GM19455 (cell line): ENCODE results near the gene FKBP5.
"Not testable (repeated sequence)": the region's sequence is repeated elsewhere in the genome, so short reads cannot be mapped to it uniquely, and the experiment has no call there.

ENCODE experiments used
- ATAC-seq: cut with Tn5 transposase; IDR thresholded peaks from one replicate; pipeline ENCODE4 v1.9.1; 2021; ENCODE audit not compliant: unreplicated experiment

Gene FKBP5

GRCh38 chr6:35622283-35622682 lies 66.4 kb downstream of the FKBP5 start:
- ATAC-seq = no peak

- no peak for ATAC-seq
Measured at GRCh38 chr6:35620706-35621105, 68.0 kb downstream of the FKBP5 start.

DNA sequence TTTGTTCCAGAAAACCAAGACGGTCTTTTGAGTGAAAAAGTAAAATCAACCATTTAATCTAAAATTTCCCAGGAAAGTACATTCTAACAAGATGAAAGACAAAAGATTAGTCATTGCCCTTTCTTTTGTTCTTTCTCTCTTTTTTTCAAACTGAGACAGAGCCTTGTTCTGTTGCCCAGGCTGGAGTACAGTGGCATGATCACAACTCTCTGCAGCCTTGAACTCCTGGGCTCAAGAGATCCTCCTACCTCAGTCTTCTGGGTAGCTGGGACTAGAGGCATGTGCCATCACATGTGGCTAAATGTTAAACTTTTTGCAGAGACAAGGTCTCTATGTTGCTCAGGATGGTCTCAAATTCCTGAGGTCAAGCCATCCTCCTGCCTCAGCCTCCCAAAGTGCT lies 75.0 kb downstream of the FKBP5 start:
- no peak for ATAC-seq

DNA sequence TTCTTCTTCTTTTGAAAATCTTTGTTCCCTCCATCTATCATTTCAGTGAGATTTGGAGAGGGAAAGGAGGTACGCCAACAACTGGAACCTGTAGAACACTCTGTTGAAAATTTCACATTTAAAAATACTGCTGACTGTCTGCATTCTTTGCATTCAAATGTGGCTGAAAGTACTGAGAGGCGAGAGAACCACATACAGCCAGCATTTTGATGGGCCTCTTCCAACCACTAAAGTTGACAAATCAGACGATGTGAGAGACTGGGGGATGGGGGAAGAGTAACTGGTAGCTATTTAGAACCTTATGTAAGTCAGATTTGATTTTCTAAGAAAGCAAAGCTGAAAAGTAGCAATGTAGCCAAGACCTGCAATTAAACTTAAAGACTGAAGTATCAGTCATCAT lies 77.5 kb downstream of the FKBP5 start:
- no peak for ATAC-seq

DNA sequence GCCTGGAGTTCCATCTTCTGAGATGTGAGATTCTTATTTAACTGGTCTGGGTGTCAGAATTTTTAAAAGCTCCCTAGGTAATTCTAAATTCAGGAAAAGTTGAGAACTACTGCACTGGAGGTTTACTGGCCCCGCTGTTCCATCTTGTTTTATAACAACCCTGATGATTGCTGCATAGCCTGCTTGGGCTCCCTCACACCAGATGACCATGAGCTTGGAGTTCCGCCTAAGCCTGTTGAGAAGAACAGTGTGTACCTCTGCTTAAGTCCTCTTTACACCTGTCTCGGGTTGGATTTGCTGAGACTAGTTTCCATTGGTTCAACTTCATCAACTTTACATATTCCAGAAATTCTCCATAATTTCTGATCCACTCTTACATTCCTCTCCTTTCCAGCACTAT lies 77.9 kb downstream of the FKBP5 start:
- no peak for ATAC-seq

- ATAC-seq = no peak
Measured at GRCh38 chr6:35609588-35609987, 79.1 kb downstream of the FKBP5 start.

- ATAC-seq = no peak
Measured at GRCh38 chr6:35607517-35608233, 81.0 kb downstream of the FKBP5 start.

- no peak for ATAC-seq
Measured at GRCh38 chr6:35605600-35605999, 83.1 kb downstream of the FKBP5 start.

- no peak for ATAC-seq
Measured at GRCh38 chr6:35603326-35604202, 85.2 kb downstream of the FKBP5 start.

DNA sequence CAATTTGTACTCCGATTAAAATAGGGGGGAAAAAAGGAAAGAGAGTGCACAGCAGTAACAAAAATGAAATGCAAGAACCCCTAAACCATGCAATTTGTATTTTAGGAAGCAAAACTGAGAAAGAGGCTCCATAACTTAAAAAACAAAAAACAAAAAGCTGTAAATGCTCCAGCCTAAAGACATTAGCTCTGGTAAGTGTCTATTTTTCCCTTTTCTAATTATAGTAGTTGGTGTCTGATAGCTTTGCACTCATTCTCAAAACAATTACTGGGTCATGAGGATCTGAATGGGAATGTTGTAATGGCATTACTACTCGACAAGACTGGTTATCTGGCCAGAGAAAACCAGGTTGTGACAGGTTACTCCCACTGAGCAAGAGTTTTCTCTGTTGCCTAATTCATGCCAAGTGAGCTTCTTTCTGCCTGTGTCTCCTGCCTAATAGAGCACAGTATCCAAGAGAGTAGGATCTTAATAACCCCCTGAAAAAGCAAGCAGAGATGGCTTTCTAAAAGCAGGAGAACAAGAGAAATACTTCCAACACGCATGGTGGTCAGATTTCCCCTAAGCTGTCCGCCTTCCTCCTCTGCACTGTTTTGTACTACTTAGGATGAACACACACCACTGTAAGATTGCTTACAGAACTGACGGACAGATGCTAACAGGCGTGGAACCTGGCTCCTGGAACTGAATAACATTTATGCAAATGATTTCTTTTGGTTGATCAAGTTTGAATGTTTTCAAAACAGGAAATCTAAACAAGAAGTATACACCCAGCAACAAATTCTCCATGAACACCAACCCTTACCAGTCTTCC lies 86.4 kb downstream of the FKBP5 start:
- no peak for ATAC-seq

- ATAC-seq = no peak
Measured at GRCh38 chr6:35601331-35602132, 87.2 kb downstream of the FKBP5 start.

DNA sequence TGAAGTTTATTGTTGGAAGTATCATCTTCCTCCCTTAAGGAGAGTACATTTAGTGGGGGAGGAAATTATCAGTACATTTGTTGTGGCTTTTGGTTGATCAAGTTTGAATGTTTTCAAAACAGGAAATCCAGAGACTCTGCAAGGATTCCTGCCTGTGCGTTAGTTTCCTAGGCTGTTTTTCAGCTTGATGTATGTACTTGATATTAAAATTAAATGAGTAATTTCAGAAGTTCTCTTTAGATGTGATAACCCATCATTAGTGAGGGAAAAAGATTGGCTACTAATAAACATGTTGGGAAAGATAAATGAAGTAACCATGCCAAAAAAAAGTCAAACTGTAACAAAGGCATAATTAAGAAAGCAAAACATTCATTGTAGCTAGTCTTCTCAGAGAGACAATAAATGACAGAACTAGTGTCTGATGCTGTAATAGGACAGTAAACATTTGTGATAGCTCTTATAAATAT lies 88.0 kb downstream of the FKBP5 start:
- no peak for ATAC-seq

GRCh38 chr6:35599761-35600658 lies 88.7 kb downstream of the FKBP5 start:
- no peak for ATAC-seq

DNA sequence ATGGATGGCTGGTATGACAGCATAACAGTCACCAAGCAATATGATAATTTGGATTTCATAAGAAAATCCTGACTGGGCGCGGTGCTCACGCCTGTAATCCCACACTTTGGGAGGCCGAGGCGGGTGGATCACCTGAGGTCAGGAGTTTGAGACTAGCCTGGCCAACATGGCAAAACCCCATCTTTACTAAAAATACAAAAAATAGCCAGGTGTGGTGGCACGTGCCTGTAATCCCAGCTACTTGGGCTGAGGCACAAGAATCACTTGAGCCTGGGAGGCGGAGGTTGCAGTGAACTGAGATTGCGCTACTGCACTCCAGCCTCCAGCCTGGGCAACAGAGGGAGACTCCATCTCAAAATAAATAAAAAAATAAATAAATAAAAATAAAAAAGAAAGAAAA lies 90.1 kb downstream of the FKBP5 start:
- ATAC-seq = not testable (repeated sequence)

DNA sequence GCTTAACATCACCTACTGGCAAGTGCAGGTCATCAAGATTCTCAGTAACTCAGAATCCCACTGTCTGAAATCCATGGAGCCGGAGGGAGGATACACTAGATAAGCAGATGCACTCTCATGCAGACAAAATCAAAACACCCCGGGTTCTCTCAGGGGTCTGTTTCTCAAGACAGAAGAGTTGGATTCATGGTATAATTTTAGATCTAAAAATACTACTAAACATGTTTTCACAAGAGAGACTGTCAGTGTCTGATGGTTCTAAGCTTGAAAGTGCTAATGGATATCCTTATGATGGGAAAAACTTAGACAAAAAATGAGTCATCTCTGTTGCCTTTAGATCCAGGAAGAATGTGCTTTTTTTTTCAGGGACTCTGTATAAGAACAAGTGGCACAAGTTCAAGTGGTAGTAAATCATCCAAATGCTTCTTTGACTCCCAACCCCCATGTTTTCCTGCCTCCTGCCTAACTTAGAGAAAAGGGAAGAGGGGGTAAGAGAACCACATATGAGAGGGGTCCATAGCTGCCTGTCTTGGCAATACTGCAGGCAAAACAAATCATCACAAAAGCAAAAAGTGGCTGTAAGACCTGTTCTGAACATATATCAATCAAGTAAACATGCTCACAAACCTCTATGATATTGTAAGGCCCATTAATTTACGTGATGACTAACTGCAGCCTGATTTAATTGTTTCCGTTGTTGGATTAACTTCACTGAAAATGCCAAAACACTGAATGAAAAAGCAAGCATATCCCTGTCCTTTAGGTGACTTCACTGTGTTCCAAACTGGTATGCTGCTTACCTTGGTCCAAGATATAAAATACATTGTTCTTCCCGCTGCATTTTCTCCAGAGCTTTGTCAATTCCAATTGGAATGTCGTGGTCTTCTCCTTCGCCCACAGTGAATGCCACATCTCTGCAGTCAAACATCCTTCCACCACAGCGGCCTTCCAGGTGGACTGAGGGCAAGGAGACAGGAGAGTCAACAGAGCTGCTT lies 92.0 kb downstream of the FKBP5 start:
- no peak for ATAC-seq

DNA sequence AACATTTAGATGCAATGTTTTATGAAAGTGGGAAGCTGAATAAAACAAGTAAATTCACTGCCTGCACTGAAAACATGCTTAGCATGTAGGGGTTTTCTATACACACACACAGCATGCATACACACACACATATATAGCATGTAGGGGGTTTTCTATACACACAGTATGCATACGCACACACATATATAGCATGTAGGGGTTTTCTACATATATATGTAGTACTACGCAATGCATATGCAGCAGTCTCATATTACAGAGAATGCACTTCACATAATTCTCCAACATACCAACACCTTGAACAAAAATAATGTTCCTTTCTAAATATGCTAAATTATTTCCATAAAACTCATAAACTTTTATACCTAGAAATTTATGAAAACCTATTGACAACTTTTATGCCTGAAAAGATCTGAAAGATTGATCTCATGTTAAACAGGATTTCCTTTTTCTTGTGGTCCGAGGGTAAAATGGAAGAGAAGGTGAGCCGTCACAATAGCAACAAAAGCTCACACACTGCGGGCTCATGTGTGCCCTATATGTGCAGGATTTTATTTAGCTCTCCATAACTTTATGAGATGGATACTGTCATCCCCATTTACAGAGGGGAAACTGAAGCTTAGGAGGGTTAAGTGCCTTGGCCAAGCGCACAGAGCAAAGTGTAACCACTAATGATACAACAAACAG lies 94.1 kb downstream of the FKBP5 start:
- no peak for ATAC-seq

GRCh38 chr6:35592178-35592577 lies 96.5 kb downstream of the FKBP5 start:
- no peak for ATAC-seq

GRCh38 chr6:35590622-35591066 lies 98.1 kb downstream of the FKBP5 start:
- ATAC-seq = no peak
